Thyroid gland (tissue), 4 donors: ENCODE measurements around the gene CERKL. TPM values are rescaled to one million over a fixed set of nuclear protein-coding genes. Genes with fewer than 3 reads are reported as not detected.

ENCODE experiments used
- DNase-seq, 2 donors: peaks; one replicate each; pipeline ENCODE4 v3.0.0-alpha.2; 2019
- H3K27ac ChIP-seq, 3 donors: fragments of 200-600 bp; sonication (generic); 1 replicate in 2 of 3; 2 replicates in 1 of 3; pipeline ENCODE4 v1.5.1; 2016 to 2019; ENCODE audit warnings: mild to moderate bottlenecking in 1 of 3, moderate library complexity in 1 of 3
- H3K27me3 ChIP-seq: fragments of 200-600 bp; sonication (generic); one replicate; pipeline ENCODE4 v1.5.1; 2019
- H3K36me3 ChIP-seq, 2 donors: fragments of 200-600 bp; sonication (generic); one replicate each; pipeline ENCODE4 v1.5.1; 2016 to 2019
- H3K4me1 ChIP-seq, 2 donors: fragments of 200-600 bp; sonication (generic); one replicate each; pipeline ENCODE4 v1.5.1; 2017 to 2019
- H3K4me3 ChIP-seq, 3 donors: fragments of 200-600 bp; sonication (generic); replicated peaks in 1 of 3; 1 replicate in 2 of 3; 2 replicates in 1 of 3; pipeline ENCODE4 v1.5.1; 2016; ENCODE audit warnings: mild to moderate bottlenecking in 1 of 3
- H3K9me3 ChIP-seq: fragments of 200-600 bp; sonication (generic); one replicate; pipeline ENCODE4 v1.5.1; 2017
- CTCF ChIP-seq, 6 experiments: fragments of 200-600 bp in 3 of 6; fragments of 450-650 bp in 3 of 6; sonication (generic) in 3 of 6; IDR thresholded peaks; one replicate each; pipeline ENCODE4 v1.5.1; 2016 to 2019; ENCODE audit warnings: antibody characterized with exemption in 6 of 6, mild to moderate bottlenecking in 2 of 6, inconsistent platforms in 1 of 6, moderate library complexity in 1 of 6
- POLR2A ChIP-seq, 2 donors: fragments of 450-650 bp; IDR thresholded peaks; one replicate each; pipeline ENCODE4 v1.6.1; 2017; ENCODE audit warnings: antibody characterized with exemption in 2 of 2, mild to moderate bottlenecking in 2 of 2, moderate library complexity in 1 of 2
- WGBS, 2 donors: methylation state at CpG; one replicate each; pipeline ENCODE4 v1.1.5; 2017; 5-methylcytosine and 5-hydroxymethylcytosine counted together
- intact Hi-C: fragments of 100-400 bp; cut with DNase I; formaldehyde crosslinking; loops from one replicate; pipeline ENCODE4 v1.15.1; 2023
- total RNA-seq, 4 donors: library from RNA; depleted of rRNA; stranded (reverse); fragments of >200 nt; gene quantifications; one replicate each; pipeline ENCODE4 v1.2.3, GENCODE V29; 2016

CERKL gene
- total RNA-seq, 4 donors from 2014 or later: not detected

- no peak for DNase-seq
- no peaks in the 10 kb centered on the region for H3K9me3 ChIP-seq
- H3K4me1 ChIP-seq: no peaks in the 10 kb centered on the region
- no peak overlapping the region for H3K27ac ChIP-seq
- H3K4me3 ChIP-seq: no peak overlapping the region
- WGBS, 2 donors: 95 to 97% methylated on average over 2 of the region's 2 CpGs
- no peaks in the 10 kb centered on the region for H3K36me3 ChIP-seq
- TF ChIP-seq POLR2A (IDR thresholded peaks at IDR 0.05) (no peak), CTCF (IDR thresholded peaks at IDR 0.05) (no peak)
- no peaks in the 10 kb centered on the region for H3K27me3 ChIP-seq
- intact Hi-C loops: no loop called here
These were observed 120.2 kb downstream of the CERKL start for GRCh38 chr2:181536730-181537129.

GRCh38 chr2:181528441-181528840 is 128.5 kb downstream of the CERKL start:
- WGBS, 2 donors: 84 to 91% methylated on average over 1 of the region's 1 CpG
- no peak for DNase-seq
- no peaks in the 10 kb centered on the region for H3K9me3 ChIP-seq

GRCh38 chr2:181527058-181527457 is 129.8 kb downstream of the CERKL start:
- no peak for DNase-seq

More at GRCh38 chr2:181528441-181528840, 128.5 kb downstream of the CERKL start:
- H3K4me1 ChIP-seq: no peaks in the 10 kb centered on the region
- no peak for TF ChIP-seq POLR2A (IDR thresholded peaks at IDR 0.05)
- intact Hi-C loops: no loop called here
- no peaks in the 10 kb centered on the region for H3K27me3 ChIP-seq
- H3K4me3 ChIP-seq: no peak overlapping the region
- H3K36me3 ChIP-seq: no peaks in the 10 kb centered on the region
- no peak overlapping the region for H3K27ac ChIP-seq

GRCh38 chr2:181526014-181526413 is 130.9 kb downstream of the CERKL start:
- Histone ChIP-seq H3K36me3 (no peaks in the 10 kb centered on the region), H3K27ac (no peak overlapping the region), H3K27me3 (no peaks in the 10 kb centered on the region), H3K9me3 (no peaks in the 10 kb centered on the region), H3K4me3 (no peak overlapping the region), H3K4me1 (no peaks in the 10 kb centered on the region)
- TF ChIP-seq CTCF (IDR thresholded peaks at IDR 0.05) (no peak), POLR2A (IDR thresholded peaks at IDR 0.05) (no peak)
- intact Hi-C loops: no loop called here
- 87 to 88% methylated on average over 4 of the region's 4 CpGs for WGBS, 2 donors
- DNase-seq: no peak

More at GRCh38 chr2:181527058-181527457, 129.8 kb downstream of the CERKL start:
- no peak overlapping the region for H3K4me3 ChIP-seq
- no peaks in the 10 kb centered on the region for H3K27me3 ChIP-seq
- no peaks in the 10 kb centered on the region for H3K4me1 ChIP-seq
- H3K36me3 ChIP-seq: no peaks in the 10 kb centered on the region
- H3K27ac ChIP-seq: no peak overlapping the region
- no peaks in the 10 kb centered on the region for H3K9me3 ChIP-seq
- intact Hi-C loops: no loop called here
- TF ChIP-seq POLR2A (IDR thresholded peaks at IDR 0.05) (no peak), CTCF (IDR thresholded peaks at IDR 0.05) (no peak)
- 94 to 96% methylated on average over 6 of the region's 6 CpGs for WGBS, 2 donors

- H3K9me3 ChIP-seq: no peaks in the 10 kb centered on the region
- no peak for TF ChIP-seq CTCF (IDR thresholded peaks at IDR 0.05)
- no peak for TF ChIP-seq POLR2A (IDR thresholded peaks at IDR 0.05)
- intact Hi-C loops: no loop called here
- no peak overlapping the region for H3K27ac ChIP-seq
- no peaks in the 10 kb centered on the region for H3K4me1 ChIP-seq
- 73 to 82% methylated on average over 5 of the region's 5 CpGs for WGBS, 2 donors
- no peaks in the 10 kb centered on the region for H3K36me3 ChIP-seq
- H3K4me3 ChIP-seq: no peak overlapping the region
- H3K27me3 ChIP-seq: no peaks in the 10 kb centered on the region
- no peak for DNase-seq
These were observed 133.1 kb downstream of the CERKL start for GRCh38 chr2:181523756-181524155.

GRCh38 chr2:181520253-181520652 is 136.7 kb downstream of the CERKL start:
- Histone ChIP-seq H3K9me3 (no peaks in the 10 kb centered on the region), H3K4me1 (no peaks in the 10 kb centered on the region), H3K4me3 (no peak overlapping the region), H3K27ac (no peak overlapping the region), H3K36me3 (no peaks in the 10 kb centered on the region), H3K27me3 (no peaks in the 10 kb centered on the region)
- intact Hi-C loops: no loop called here
- WGBS, 2 donors: 98 to 100% methylated on average over 1 of the region's 1 CpG
- no peak for DNase-seq
- TF ChIP-seq CTCF (IDR thresholded peaks at IDR 0.05) (no peak), POLR2A (IDR thresholded peaks at IDR 0.05) (no peak)
